ENCODE results near the gene CCND3.

- TF ChIP-seq POLR2A (IDR thresholded peaks at IDR 0.05; ENCODE audit: low read length) = no peak
- TF ChIP-seq E2F6 (IDR thresholded peaks at IDR 0.05; ENCODE audit: borderline replicate concordance, low read depth) = no peak
- TF ChIP-seq, protein P1, sequence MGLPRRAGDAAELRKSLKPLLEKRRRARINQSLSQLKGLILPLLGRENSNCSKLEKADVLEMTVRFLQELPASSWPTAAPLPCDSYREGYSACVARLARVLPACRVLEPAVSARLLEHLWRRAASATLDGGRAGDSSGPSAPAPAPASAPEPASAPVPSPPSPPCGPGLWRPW (IDR thresholded peaks at IDR 0.05) = no peak
- TF ChIP-seq CEBPB (IDR thresholded peaks at IDR 0.05) = no peak
- TF ChIP-seq KDM1A (IDR thresholded peaks at IDR 0.05; ENCODE audit: low read depth) = no peak
- TF ChIP-seq, protein P2, sequence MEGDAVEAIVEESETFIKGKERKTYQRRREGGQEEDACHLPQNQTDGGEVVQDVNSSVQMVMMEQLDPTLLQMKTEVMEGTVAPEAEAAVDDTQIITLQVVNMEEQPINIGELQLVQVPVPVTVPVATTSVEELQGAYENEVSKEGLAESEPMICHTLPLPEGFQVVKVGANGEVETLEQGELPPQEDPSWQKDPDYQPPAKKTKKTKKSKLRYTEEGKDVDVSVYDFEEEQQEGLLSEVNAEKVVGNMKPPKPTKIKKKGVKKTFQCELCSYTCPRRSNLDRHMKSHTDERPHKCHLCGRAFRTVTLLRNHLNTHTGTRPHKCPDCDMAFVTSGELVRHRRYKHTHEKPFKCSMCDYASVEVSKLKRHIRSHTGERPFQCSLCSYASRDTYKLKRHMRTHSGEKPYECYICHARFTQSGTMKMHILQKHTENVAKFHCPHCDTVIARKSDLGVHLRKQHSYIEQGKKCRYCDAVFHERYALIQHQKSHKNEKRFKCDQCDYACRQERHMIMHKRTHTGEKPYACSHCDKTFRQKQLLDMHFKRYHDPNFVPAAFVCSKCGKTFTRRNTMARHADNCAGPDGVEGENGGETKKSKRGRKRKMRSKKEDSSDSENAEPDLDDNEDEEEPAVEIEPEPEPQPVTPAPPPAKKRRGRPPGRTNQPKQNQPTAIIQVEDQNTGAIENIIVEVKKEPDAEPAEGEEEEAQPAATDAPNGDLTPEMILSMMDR (IDR thresholded peaks at IDR 0.05) = no peak
- no peak for TF ChIP-seq POLR2AphosphoS2 (conservative IDR thresholded peaks at IDR 0.05; ENCODE audit: low read length)
- TF ChIP-seq EP300 (IDR thresholded peaks at IDR 0.05) = no peak
- no peak for TF ChIP-seq GATA3 (IDR thresholded peaks at IDR 0.05; ENCODE audit: borderline replicate concordance)
- TF ChIP-seq NFE2L2 (conservative IDR thresholded peaks at IDR 0.05; ENCODE audit: low read length) = no peak
Observed at GRCh38 chr6:41922154-41922553, 19.5 kb downstream of the CCND3 start.

Measured in A549 (cell line).